ENCODE measurements around the gene FMNL2. TPM values are rescaled to one million over a fixed set of nuclear protein-coding genes. Genes with fewer than 3 reads are reported as not detected.

Gene FMNL2
- total RNA-seq, 1 experiment from 2014 or later = 28.1 TPM

- H3K4me2 ChIP-seq (ENCODE audit: low read length) = no peak overlapping the region
- no peaks in the 10 kb centered on the region for H3K9me2 ChIP-seq (ENCODE audit: insufficient read depth)
- no peaks in the 10 kb centered on the region for H3K36me3 ChIP-seq (ENCODE audit: control insufficient read depth in 1 of 2, insufficient read depth in 2 of 2, low read length in 2 of 2)
- no peak for DNase-seq (ENCODE audit: low read depth, low spot score)
- intact Hi-C loops (cut with micrococcal nuclease) = no loop called here
- TF ChIP-seq SRF (IDR thresholded peaks at IDR 0.05; ENCODE audit: low read depth) (no peak), ZBTB33 (IDR thresholded peaks at IDR 0.05; ENCODE audit: extremely low read depth, insufficient replicate concordance, low read length) (no peak), POLR2A (IDR thresholded peaks at IDR 0.05; ENCODE audit: borderline replicate concordance, extremely low read depth, insufficient read depth, insufficient read length) (no peak), EZH2 (IDR thresholded peaks at IDR 0.05) (no peak), TCF7L2 (IDR thresholded peaks at IDR 0.05; ENCODE audit: borderline replicate concordance, extremely low read depth, insufficient read depth, insufficient read length) (no peak), RAD21 (IDR thresholded peaks at IDR 0.05; ENCODE audit: low read depth) (no peak), ZFX (IDR thresholded peaks at IDR 0.05) (no peak), FOSL1 (IDR thresholded peaks at IDR 0.05; ENCODE audit: low read depth) (no peak), SIN3A (IDR thresholded peaks at IDR 0.05; ENCODE audit: low read depth) (no peak), YY1 (IDR thresholded peaks at IDR 0.05; ENCODE audit: extremely low read depth, insufficient replicate concordance, low read depth, low read length) (no peak), JUND (IDR thresholded peaks at IDR 0.05) (no peak), EGR1 (IDR thresholded peaks at IDR 0.05; ENCODE audit: low read depth) (no peak), MAX (IDR thresholded peaks at IDR 0.05) (no peak), EZH2phosphoT487 (IDR thresholded peaks at IDR 0.05; ENCODE audit: borderline replicate concordance) (no peak), CBX3 (IDR thresholded peaks at IDR 0.05; ENCODE audit: low read depth) (no peak), CEBPB (IDR thresholded peaks at IDR 0.05; ENCODE audit: low read depth) (no peak)
- TF ChIP-seq, protein P1, sequence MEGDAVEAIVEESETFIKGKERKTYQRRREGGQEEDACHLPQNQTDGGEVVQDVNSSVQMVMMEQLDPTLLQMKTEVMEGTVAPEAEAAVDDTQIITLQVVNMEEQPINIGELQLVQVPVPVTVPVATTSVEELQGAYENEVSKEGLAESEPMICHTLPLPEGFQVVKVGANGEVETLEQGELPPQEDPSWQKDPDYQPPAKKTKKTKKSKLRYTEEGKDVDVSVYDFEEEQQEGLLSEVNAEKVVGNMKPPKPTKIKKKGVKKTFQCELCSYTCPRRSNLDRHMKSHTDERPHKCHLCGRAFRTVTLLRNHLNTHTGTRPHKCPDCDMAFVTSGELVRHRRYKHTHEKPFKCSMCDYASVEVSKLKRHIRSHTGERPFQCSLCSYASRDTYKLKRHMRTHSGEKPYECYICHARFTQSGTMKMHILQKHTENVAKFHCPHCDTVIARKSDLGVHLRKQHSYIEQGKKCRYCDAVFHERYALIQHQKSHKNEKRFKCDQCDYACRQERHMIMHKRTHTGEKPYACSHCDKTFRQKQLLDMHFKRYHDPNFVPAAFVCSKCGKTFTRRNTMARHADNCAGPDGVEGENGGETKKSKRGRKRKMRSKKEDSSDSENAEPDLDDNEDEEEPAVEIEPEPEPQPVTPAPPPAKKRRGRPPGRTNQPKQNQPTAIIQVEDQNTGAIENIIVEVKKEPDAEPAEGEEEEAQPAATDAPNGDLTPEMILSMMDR (IDR thresholded peaks at IDR 0.05 in 2 of 3, conservative IDR thresholded peaks at IDR 0.05 in 1 of 3; ENCODE audit: borderline replicate concordance in 1 of 3, insufficient read depth in 1 of 3, low read depth in 2 of 3, low read length in 2 of 3) = no peak
- TF ChIP-seq, protein P2, sequence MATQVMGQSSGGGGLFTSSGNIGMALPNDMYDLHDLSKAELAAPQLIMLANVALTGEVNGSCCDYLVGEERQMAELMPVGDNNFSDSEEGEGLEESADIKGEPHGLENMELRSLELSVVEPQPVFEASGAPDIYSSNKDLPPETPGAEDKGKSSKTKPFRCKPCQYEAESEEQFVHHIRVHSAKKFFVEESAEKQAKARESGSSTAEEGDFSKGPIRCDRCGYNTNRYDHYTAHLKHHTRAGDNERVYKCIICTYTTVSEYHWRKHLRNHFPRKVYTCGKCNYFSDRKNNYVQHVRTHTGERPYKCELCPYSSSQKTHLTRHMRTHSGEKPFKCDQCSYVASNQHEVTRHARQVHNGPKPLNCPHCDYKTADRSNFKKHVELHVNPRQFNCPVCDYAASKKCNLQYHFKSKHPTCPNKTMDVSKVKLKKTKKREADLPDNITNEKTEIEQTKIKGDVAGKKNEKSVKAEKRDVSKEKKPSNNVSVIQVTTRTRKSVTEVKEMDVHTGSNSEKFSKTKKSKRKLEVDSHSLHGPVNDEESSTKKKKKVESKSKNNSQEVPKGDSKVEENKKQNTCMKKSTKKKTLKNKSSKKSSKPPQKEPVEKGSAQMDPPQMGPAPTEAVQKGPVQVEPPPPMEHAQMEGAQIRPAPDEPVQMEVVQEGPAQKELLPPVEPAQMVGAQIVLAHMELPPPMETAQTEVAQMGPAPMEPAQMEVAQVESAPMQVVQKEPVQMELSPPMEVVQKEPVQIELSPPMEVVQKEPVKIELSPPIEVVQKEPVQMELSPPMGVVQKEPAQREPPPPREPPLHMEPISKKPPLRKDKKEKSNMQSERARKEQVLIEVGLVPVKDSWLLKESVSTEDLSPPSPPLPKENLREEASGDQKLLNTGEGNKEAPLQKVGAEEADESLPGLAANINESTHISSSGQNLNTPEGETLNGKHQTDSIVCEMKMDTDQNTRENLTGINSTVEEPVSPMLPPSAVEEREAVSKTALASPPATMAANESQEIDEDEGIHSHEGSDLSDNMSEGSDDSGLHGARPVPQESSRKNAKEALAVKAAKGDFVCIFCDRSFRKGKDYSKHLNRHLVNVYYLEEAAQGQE (IDR thresholded peaks at IDR 0.05; ENCODE audit: low read depth) = no peak
- H3K9me3 ChIP-seq (ENCODE audit: control insufficient read depth in 1 of 2, insufficient read depth in 1 of 2, low read depth in 1 of 2, low read length in 2 of 2) = no peaks in the 10 kb centered on the region
- CTCF ChIA-PET = no interaction called here
- H3K27ac ChIP-seq (ENCODE audit: low read depth, low read length) = no peak overlapping the region
- no TSS peak for BruUV-seq (replicated peaks)
- H3K4me3 ChIP-seq (replicated peaks in 1 of 2; ENCODE audit: low read depth in 1 of 2, low read length in 2 of 2) = no peak overlapping the region
- peaks cover 20% of the 10 kb centered on the region; the same call in 1 of the 2 replicates for H3K79me2 ChIP-seq (ENCODE audit: insufficient read depth, low read length)
- H3K9ac ChIP-seq (ENCODE audit: low read length) = no peak overlapping the region
- POLR2A ChIA-PET = no interaction called here
- no peak overlapping the region for H2AFZ ChIP-seq (ENCODE audit: low read depth, low read length, poor library complexity, severe bottlenecking)
- RAD21 ChIA-PET (ENCODE audit: low non-redundant PET in 1 of 2, low total read pairs in 2 of 2, uncharacterized antibody in 2 of 2, unreplicated experiment in 2 of 2) = no interaction called here
- no peak for ATAC-seq
- H4K20me1 ChIP-seq (ENCODE audit: insufficient read depth) = no peaks in the 10 kb centered on the region
- no peaks in the 10 kb centered on the region for H3K27me3 ChIP-seq (ENCODE audit: insufficient read depth, low read length)
- H3K4me1 ChIP-seq (ENCODE audit: control insufficient read depth in 1 of 2, insufficient read depth in 2 of 2, low read length in 2 of 2) = no peaks in the 10 kb centered on the region
These were observed 151.9 kb downstream of the FMNL2 start for GRCh38 chr2:152486737-152487400.

Data from HCT116 (cell line).